ENCODE results near the gene TRIM32. TPM values are rescaled to one million over a fixed set of nuclear protein-coding genes. Genes with fewer than 3 reads are reported as not detected.

TRIM32 gene
- total RNA-seq, 1 experiment from 2014 or later: 23.2 TPM

GRCh38 chr9:116656501-116656971 lies 30.6 kb upstream of the TRIM32 start:
- POLR2A ChIA-PET: interaction anchor here (0.7 kb wide), 1 partner anchor 1233 kb away, joined by 3 read pairs; no protein-coding TSS in a partner anchor
- H3K9me2 ChIP-seq (ENCODE audit: insufficient read depth): no peaks in the 10 kb centered on the region
- H2AFZ ChIP-seq (ENCODE audit: low read depth, low read length, poor library complexity, severe bottlenecking): no peak overlapping the region
- no TSS peak for BruUV-seq (replicated peaks)
- TF ChIP-seq CBX3 (IDR thresholded peaks at IDR 0.05; ENCODE audit: low read depth) (no peak), POLR2AphosphoS5 (IDR thresholded peaks at IDR 0.05; ENCODE audit: low read depth, low read length) (no peak), SRF (IDR thresholded peaks at IDR 0.05; ENCODE audit: low read depth) (no peak), EZH2phosphoT487 (IDR thresholded peaks at IDR 0.05; ENCODE audit: borderline replicate concordance) (no peak), ELF1 (IDR thresholded peaks at IDR 0.05; ENCODE audit: borderline replicate concordance, low read depth) (no peak), ZFX (IDR thresholded peaks at IDR 0.05) (no peak), EZH2 (IDR thresholded peaks at IDR 0.05) (no peak), YY1 (IDR thresholded peaks at IDR 0.05; ENCODE audit: extremely low read depth, insufficient replicate concordance, low read depth, low read length) (no peak), CTCF (IDR thresholded peaks at IDR 0.05 in 2 of 3, conservative IDR thresholded peaks at IDR 0.05 in 1 of 3; ENCODE audit: borderline replicate concordance in 1 of 3, insufficient read depth in 1 of 3, low read depth in 2 of 3, low read length in 2 of 3) (no peak), RAD21 (IDR thresholded peaks at IDR 0.05; ENCODE audit: low read depth) (no peak), FOSL1 (IDR thresholded peaks at IDR 0.05; ENCODE audit: low read depth) (no peak)
- H3K4me2 ChIP-seq (ENCODE audit: low read length): no peak overlapping the region
- CTCF ChIA-PET: no interaction called here
- RAD21 ChIA-PET (ENCODE audit: low non-redundant PET in 1 of 2, low total read pairs in 2 of 2, uncharacterized antibody in 2 of 2, unreplicated experiment in 2 of 2): no interaction called here
- H4K20me1 ChIP-seq (ENCODE audit: insufficient read depth): no peaks in the 10 kb centered on the region
- ATAC-seq: no peak
- no peak overlapping the region for H3K9ac ChIP-seq (ENCODE audit: low read length)
- H3K9me3 ChIP-seq (ENCODE audit: control insufficient read depth in 1 of 2, insufficient read depth in 1 of 2, low read depth in 1 of 2, low read length in 2 of 2): no peaks in the 10 kb centered on the region
- no peaks in the 10 kb centered on the region for H3K79me2 ChIP-seq (ENCODE audit: insufficient read depth, low read length)
- H3K27me3 ChIP-seq (ENCODE audit: insufficient read depth, low read length): no peaks in the 10 kb centered on the region
- no peaks in the 10 kb centered on the region; a peak in 1 of 4 replicates for H3K4me1 ChIP-seq (ENCODE audit: control insufficient read depth in 1 of 2, insufficient read depth in 2 of 2, low read length in 2 of 2)
- H3K36me3 ChIP-seq (ENCODE audit: control insufficient read depth in 1 of 2, insufficient read depth in 2 of 2, low read length in 2 of 2): no peaks in the 10 kb centered on the region
- no peak overlapping the region for H3K4me3 ChIP-seq (replicated peaks in 1 of 2; ENCODE audit: low read depth in 1 of 2, low read length in 2 of 2)
- H3K27ac ChIP-seq (ENCODE audit: low read depth, low read length): no peak overlapping the region
- intact Hi-C loops (cut with micrococcal nuclease): no loop called here
- no peak for DNase-seq (ENCODE audit: low read depth, low spot score)
